ENCODE results near the gene ZNF136. TPM values are rescaled to one million over a fixed set of nuclear protein-coding genes. Genes with fewer than 3 reads are reported as not detected.

ZNF136 gene
- total RNA-seq, 6 donors from 2014 or later: 5.7 to 15.2 (median 9.2) TPM

GRCh38 chr19:12140545-12141404 lies 22.1 kb upstream of the ZNF136 start:
- peaks cover 3 to 31% (median 11%) of the 10 kb centered on the region in 4 donors for H3K36me3 ChIP-seq
- WGBS, 2 donors: 4 to 11% methylated on average over 14 to 17 of the region's 17 CpGs
- ATAC-seq (ENCODE audit: low FRiP score in 2 of 2) (peak; percentile 94 to 96), DNase-seq (peak; percentile 82 to 93)
- no peaks in the 10 kb centered on the region for H3K27me3 ChIP-seq
- TF ChIP-seq POLR2A (IDR thresholded peaks at IDR 0.05) (no peak), CTCF (IDR thresholded peaks at IDR 0.05) (peak; percentile 86 to 96 (median 93)), EP300 (IDR thresholded peaks at IDR 0.05) (no peak), POLR2AphosphoS5 (IDR thresholded peaks at IDR 0.05) (peak in 1 of 2 donors; percentile 18)
- H3K27ac ChIP-seq: peak overlapping the region; percentile 85 to 92 (median 90)
- H3K4me3 ChIP-seq: peak overlapping the region in 3 of 4 donors; percentile 83 to 95 (median 85)
- H3K4me1 ChIP-seq: peaks cover 16 to 28% (median 24%) of the 10 kb centered on the region in 4 donors
- H3K9me3 ChIP-seq: peaks cover 0 to 8% (median 5%) of the 10 kb centered on the region in 4 donors

GRCh38 chr19:12141405-12141736 lies 21.5 kb upstream of the ZNF136 start:
- peaks cover 16 to 28% (median 24%) of the 10 kb centered on the region in 4 donors for H3K4me1 ChIP-seq
- TF ChIP-seq POLR2AphosphoS5 (IDR thresholded peaks at IDR 0.05) (no peak), CTCF (IDR thresholded peaks at IDR 0.05) (no peak), POLR2A (IDR thresholded peaks at IDR 0.05) (no peak), EP300 (IDR thresholded peaks at IDR 0.05) (no peak)
- H3K4me3 ChIP-seq: no peak overlapping the region
- ATAC-seq (ENCODE audit: low FRiP score in 2 of 2) (no peak), DNase-seq (no peak)
- no peak overlapping the region for H3K27ac ChIP-seq
- H3K36me3 ChIP-seq: peaks cover 0 to 32% (median 16%) of the 10 kb centered on the region in 4 donors
- H3K27me3 ChIP-seq: no peaks in the 10 kb centered on the region
- H3K9me3 ChIP-seq: peaks cover 0 to 10% (median 6%) of the 10 kb centered on the region in 4 donors
- WGBS, 2 donors: 55 to 71% methylated on average over 9 to 10 of the region's 10 CpGs

GRCh38 chr19:12145348-12145747 lies 17.5 kb upstream of the ZNF136 start:
- no peaks in the 10 kb centered on the region for H3K27me3 ChIP-seq
- ATAC-seq (ENCODE audit: low FRiP score in 2 of 2): no peak
- H3K4me1 ChIP-seq: peaks cover 10 to 11% (median 11%) of the 10 kb centered on the region in 4 donors
- TF ChIP-seq CTCF (IDR thresholded peaks at IDR 0.05) (no peak), POLR2AphosphoS5 (IDR thresholded peaks at IDR 0.05) (no peak), EP300 (IDR thresholded peaks at IDR 0.05) (no peak), POLR2A (IDR thresholded peaks at IDR 0.05) (no peak)
- WGBS, 2 donors: 92 to 95% methylated on average over 8 of the region's 8 CpGs
- no peak for DNase-seq
- H3K9me3 ChIP-seq: peaks cover 0 to 10% (median 6%) of the 10 kb centered on the region in 4 donors
- H3K27ac ChIP-seq: no peak overlapping the region
- peaks cover 3 to 39% (median 23%) of the 10 kb centered on the region in 4 donors for H3K36me3 ChIP-seq
- no peak overlapping the region for H3K4me3 ChIP-seq

GRCh38 chr19:12155324-12155860 lies 7.5 kb upstream of the ZNF136 start:
- ATAC-seq (ENCODE audit: low FRiP score in 2 of 2) (no peak), DNase-seq (no peak)
- Histone ChIP-seq H3K27me3 (no peaks in the 10 kb centered on the region), H3K4me3 (peak overlapping the region in 3 of 4 donors; percentile 89 to 96 (median 91)), H3K4me1 (peaks cover 6 to 23% (median 11%) of the 10 kb centered on the region in 4 donors), H3K27ac (peak overlapping the region; percentile 67 to 91 (median 88)), H3K9me3 (no peaks in the 10 kb centered on the region), H3K36me3 (peaks cover 0 to 12% (median 1%) of the 10 kb centered on the region in 4 donors)
- TF ChIP-seq POLR2AphosphoS5 (IDR thresholded peaks at IDR 0.05) (no peak), POLR2A (IDR thresholded peaks at IDR 0.05) (no peak), EP300 (IDR thresholded peaks at IDR 0.05) (no peak), CTCF (IDR thresholded peaks at IDR 0.05) (no peak)
- WGBS, 2 donors: 19 to 20% methylated on average over 11 of the region's 11 CpGs

All from upper lobe of left lung (tissue), 6 donors.